BJ (cell line): ENCODE data around the gene MBTPS1. TPM values are rescaled to one million over a fixed set of nuclear protein-coding genes. Genes with fewer than 3 reads are reported as not detected.

Experiments
- CTCF ChIA-PET: fragments of 350-600 bp; formaldehyde crosslinking; extraction: SDS; loops from one replicate; lab custom pipeline; 2021; ENCODE audit warnings: antibody characterized with exemption, inconsistent platforms; lab: Yijun Ruan, JAX
- POLR2A ChIA-PET: fragments of 300-600 bp; sonication (Branson Sonifier 250); formaldehyde crosslinking; extraction: SDS; loops from one replicate; lab custom pipeline; 2021; ENCODE audit warnings: antibody characterized with exemption; lab: Charles Lee
- DNase-seq: peaks from one replicate; pipeline ENCODE4 v3.0.0-alpha.2; 2011; ENCODE audit warnings: low read depth
- H3K27me3 ChIP-seq: 2 replicates; pipeline ENCODE4 v1.6.0; 2011; ENCODE audit warnings: low read length; ENCODE audit not compliant: control insufficient read depth, insufficient read depth
- H3K36me3 ChIP-seq: 2 replicates; pipeline ENCODE4 v1.5.1; 2011; ENCODE audit warnings: low read length; ENCODE audit not compliant: control insufficient read depth, insufficient read depth
- H3K4me3 ChIP-seq: 2 replicates; pipeline ENCODE4 v1.5.1; 2011; ENCODE audit warnings: low read depth, mild to moderate bottlenecking, control low read depth, low read length
- polyA plus RNA-seq: library from polyadenylated mRNA; depleted of rRNA; stranded (reverse); fragments of >200 nt; gene quantifications from 2 replicates; pipeline ENCODE4 v1.2.3, GENCODE V29; 2011
- TF ChIP-seq, protein P1 (sequence below): IDR thresholded peaks from 2 replicates; pipeline ENCODE4 v1.5.1; 2011; ENCODE audit warnings: low read depth, mild to moderate bottlenecking, control low read depth, inconsistent platforms, low read length, moderate library complexity; ENCODE audit not compliant: insufficient read depth

Gene MBTPS1
- polyA plus RNA-seq, 1 experiment = 72.6 TPM

DNA sequence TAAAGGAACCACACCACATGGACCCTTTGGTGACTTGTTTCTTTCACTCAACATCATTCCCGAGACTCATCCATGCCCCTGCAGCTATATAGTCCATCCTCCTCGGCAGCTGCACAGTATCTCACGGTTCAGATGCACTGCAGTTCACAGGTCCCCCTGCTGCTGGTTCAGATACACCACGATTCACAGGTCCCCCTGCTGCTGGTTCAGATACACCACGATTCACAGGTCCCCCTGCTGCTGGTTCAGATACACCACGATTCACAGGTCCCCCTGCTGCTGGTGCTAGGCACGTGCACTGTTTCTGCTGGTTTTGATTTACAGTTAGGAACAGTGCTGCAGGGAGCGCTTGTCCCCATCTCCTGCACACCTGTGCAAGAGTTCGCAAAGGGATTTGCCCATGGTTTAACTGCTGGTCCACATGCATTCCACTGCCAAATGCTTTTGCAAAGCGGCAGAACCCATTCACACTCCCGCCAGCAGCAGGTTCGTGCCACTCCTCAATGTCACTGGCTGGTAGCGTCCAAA, 24.5 kb upstream of the MBTPS1 start:
- no peaks in the 10 kb centered on the region; the same call in 1 of the 2 replicates for H3K27me3 ChIP-seq
- CTCF ChIA-PET = no interaction called here
- no peaks in the 10 kb centered on the region for H3K36me3 ChIP-seq
- no peak overlapping the region for H3K4me3 ChIP-seq
- TF ChIP-seq, protein P1, sequence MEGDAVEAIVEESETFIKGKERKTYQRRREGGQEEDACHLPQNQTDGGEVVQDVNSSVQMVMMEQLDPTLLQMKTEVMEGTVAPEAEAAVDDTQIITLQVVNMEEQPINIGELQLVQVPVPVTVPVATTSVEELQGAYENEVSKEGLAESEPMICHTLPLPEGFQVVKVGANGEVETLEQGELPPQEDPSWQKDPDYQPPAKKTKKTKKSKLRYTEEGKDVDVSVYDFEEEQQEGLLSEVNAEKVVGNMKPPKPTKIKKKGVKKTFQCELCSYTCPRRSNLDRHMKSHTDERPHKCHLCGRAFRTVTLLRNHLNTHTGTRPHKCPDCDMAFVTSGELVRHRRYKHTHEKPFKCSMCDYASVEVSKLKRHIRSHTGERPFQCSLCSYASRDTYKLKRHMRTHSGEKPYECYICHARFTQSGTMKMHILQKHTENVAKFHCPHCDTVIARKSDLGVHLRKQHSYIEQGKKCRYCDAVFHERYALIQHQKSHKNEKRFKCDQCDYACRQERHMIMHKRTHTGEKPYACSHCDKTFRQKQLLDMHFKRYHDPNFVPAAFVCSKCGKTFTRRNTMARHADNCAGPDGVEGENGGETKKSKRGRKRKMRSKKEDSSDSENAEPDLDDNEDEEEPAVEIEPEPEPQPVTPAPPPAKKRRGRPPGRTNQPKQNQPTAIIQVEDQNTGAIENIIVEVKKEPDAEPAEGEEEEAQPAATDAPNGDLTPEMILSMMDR = no peak
- no peak for DNase-seq
- POLR2A ChIA-PET = no interaction called here

GRCh38 chr16:84139628-84140258, 23.0 kb upstream of the MBTPS1 start:
- TF ChIP-seq, protein P1 = no peak
- Histone ChIP-seq H3K27me3 (no peaks in the 10 kb centered on the region), H3K36me3 (no peaks in the 10 kb centered on the region; the same call in 1 of the 2 replicates), H3K4me3 (no peak overlapping the region)
- ChIA-PET CTCF (interaction anchor here (0.6 to 2.4 kb wide), 3 partner anchors 23 to 47 kb away, joined by 3 to 14 read pairs (median 4); partner anchors contain the start of genes MBTPS1 and TAF1C), POLR2A (no interaction called here)
- no peak for DNase-seq

DNA sequence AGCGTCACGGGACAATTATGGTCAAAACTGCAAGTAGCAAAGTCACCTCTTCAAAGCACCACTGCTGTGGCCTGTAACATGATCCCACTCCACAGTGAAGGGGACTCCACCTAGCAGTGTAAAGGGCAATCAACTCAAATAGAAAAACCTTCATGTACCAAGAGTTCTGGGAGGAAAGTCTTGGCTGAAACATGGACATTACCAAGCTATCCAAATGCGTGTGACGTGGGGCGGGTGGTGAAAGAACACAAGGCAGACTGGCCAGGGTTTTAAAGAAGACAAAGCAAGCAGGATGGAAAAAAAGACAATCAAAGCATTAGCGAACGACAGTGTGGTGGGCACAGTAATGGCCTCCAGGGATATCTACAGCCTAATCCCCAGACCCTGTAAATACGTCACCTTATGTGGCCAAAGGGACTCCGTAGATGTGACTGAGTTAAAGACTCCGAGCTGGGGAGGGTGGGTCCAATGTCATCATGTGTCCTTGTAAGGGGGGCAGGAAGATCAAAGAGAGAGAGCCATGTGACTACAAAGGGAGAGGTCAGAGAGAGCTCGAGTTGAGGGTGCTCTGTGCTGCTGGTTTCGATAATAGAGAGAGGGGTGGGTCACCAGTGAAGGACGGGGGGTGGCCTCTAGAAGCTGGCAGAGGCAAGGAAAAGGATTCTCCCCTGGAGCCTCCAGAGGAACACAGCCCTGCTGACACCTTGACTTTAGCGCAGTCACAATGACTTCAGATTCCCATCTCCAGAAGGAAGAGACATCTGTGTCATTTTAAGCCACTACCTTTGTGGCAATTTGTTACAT, 22.3 kb upstream of the MBTPS1 start:
- TF ChIP-seq, protein P1 = no peak
- no peak for DNase-seq
- Histone ChIP-seq H3K27me3 (no peaks in the 10 kb centered on the region), H3K36me3 (no peaks in the 10 kb centered on the region; the same call in 1 of the 2 replicates), H3K4me3 (no peak overlapping the region)
- ChIA-PET CTCF (interaction anchor here (0.6 to 2.4 kb wide), 4 partner anchors 11 to 47 kb away, joined by 3 to 14 read pairs (median 4); partner anchors contain the start of genes MBTPS1 and TAF1C), POLR2A (no interaction called here)

DNA sequence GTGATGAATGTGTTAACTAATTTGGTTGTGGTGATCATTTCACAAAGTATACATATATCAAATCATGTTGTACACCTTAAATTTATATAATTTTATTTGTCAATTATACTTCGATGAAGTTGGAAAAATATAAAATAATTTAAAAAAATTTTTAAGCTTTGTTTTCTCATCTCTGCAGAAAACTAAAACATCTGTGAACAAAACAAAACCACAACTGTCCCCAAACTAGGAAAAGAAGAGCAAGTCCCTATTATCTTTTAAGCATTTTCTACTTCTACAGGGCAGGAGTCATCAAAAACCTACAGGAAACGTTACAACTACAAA, 21.7 kb upstream of the MBTPS1 start:
- TF ChIP-seq, protein P1 = no peak
- CTCF ChIA-PET = interaction anchor here (0.8 to 2.4 kb wide), 2 partner anchors 11 to 48 kb away, joined by 3 to 14 read pairs; partner anchors contain the start of gene TAF1C
- DNase-seq = no peak
- POLR2A ChIA-PET = no interaction called here
- Histone ChIP-seq H3K36me3 (no peaks in the 10 kb centered on the region; the same call in 1 of the 2 replicates), H3K27me3 (no peaks in the 10 kb centered on the region), H3K4me3 (no peak overlapping the region)
